ENCODE results near the gene TNP1. TPM values are rescaled to one million over a fixed set of nuclear protein-coding genes. Genes with fewer than 3 reads are reported as not detected.

The TNP1 gene
- total RNA-seq, 4 donors from 2014 or later: not detected

DNA sequence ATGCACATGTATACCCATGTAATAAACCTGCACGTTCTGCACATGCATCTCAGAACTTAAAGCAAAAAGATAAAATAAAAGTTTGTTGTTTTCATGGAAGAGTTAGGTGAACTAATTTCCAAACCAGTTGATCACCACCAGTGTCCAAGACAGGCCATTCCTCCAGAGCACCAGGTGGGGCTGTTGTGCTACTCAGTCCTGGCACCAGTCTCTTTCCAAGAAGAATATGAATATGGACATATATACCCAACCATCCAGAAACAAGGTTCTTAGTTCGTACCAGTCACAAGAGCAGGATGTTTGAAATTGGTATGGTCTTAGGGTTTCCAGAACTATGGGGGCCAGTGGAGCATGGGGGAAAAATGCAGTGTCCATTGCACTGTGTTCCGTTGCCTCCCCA, 17.2 kb upstream of the TNP1 start:
- H3K27me3 ChIP-seq: no peaks in the 10 kb centered on the region
- no peak for TF ChIP-seq POLR2A (IDR thresholded peaks at IDR 0.05)
- no peak for TF ChIP-seq POLR2AphosphoS5 (IDR thresholded peaks at IDR 0.05)
- TF ChIP-seq, protein P1, sequence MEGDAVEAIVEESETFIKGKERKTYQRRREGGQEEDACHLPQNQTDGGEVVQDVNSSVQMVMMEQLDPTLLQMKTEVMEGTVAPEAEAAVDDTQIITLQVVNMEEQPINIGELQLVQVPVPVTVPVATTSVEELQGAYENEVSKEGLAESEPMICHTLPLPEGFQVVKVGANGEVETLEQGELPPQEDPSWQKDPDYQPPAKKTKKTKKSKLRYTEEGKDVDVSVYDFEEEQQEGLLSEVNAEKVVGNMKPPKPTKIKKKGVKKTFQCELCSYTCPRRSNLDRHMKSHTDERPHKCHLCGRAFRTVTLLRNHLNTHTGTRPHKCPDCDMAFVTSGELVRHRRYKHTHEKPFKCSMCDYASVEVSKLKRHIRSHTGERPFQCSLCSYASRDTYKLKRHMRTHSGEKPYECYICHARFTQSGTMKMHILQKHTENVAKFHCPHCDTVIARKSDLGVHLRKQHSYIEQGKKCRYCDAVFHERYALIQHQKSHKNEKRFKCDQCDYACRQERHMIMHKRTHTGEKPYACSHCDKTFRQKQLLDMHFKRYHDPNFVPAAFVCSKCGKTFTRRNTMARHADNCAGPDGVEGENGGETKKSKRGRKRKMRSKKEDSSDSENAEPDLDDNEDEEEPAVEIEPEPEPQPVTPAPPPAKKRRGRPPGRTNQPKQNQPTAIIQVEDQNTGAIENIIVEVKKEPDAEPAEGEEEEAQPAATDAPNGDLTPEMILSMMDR (IDR thresholded peaks at IDR 0.05): no peak
- no peak for TF ChIP-seq EP300 (IDR thresholded peaks at IDR 0.05; ENCODE audit: low read depth)
- H3K9me3 ChIP-seq: no peaks in the 10 kb centered on the region
- no peak overlapping the region for H3K4me3 ChIP-seq
- intact Hi-C loops (cut with DNase I; ENCODE audit: low total_unique reads) (no loop called here), in situ Hi-C loops (cut with MboI; ENCODE audit: low pct_ligation_motif_present in 1 of 4, low pct_unique_long_range_greater_than_20kb in 1 of 4, low sequenced_read_pairs in 3 of 4) (no loop called here)
- H3K4me1 ChIP-seq: peaks cover 0 to 5% (median 0%) of the 10 kb centered on the region in 4 donors
- WGBS, 2 donors (ENCODE audit: low coverage in 1 of 2): 88 to 90% methylated on average over 2 to 3 of the region's 3 CpGs
- no peak for DNase-seq
- H3K36me3 ChIP-seq: no peaks in the 10 kb centered on the region
- no peak overlapping the region for H3K27ac ChIP-seq

DNA sequence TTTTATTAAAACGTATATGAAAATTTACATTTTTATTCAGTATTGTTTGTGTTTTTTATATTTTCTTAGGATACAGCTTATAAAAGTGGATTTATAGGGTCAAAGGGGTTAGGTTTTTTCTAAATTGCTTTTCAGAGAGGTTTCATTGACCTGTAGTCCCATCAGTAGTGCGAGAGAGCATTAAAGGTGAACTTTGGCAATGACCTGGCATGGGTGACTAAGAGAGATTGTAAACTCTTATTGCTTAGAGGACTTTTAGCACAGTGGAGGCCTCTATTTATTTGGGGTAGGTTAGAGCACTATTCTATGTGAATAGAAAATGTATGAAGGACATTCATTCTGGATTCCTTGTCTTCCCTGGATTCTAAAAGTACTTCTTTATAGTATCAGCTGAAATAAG, 16.0 kb upstream of the TNP1 start:
- Histone ChIP-seq H3K27ac (no peak overlapping the region), H3K27me3 (no peaks in the 10 kb centered on the region), H3K4me3 (no peak overlapping the region), H3K9me3 (no peaks in the 10 kb centered on the region), H3K36me3 (no peaks in the 10 kb centered on the region), H3K4me1 (peaks cover 0 to 5% (median 0%) of the 10 kb centered on the region in 4 donors)
- intact Hi-C loops (cut with DNase I; ENCODE audit: low total_unique reads): no loop called here
- DNase-seq: no peak
- 60 to 69% methylated on average over 2 of the region's 2 CpGs for WGBS, 2 donors (ENCODE audit: low coverage in 1 of 2)
- in situ Hi-C loops (cut with MboI; ENCODE audit: low pct_ligation_motif_present in 1 of 4, low pct_unique_long_range_greater_than_20kb in 1 of 4, low sequenced_read_pairs in 3 of 4): no loop called here
- TF ChIP-seq, protein P1 (IDR thresholded peaks at IDR 0.05): no peak
- TF ChIP-seq POLR2AphosphoS5 (IDR thresholded peaks at IDR 0.05) (no peak), EP300 (IDR thresholded peaks at IDR 0.05; ENCODE audit: low read depth) (no peak), POLR2A (IDR thresholded peaks at IDR 0.05) (no peak)

DNA sequence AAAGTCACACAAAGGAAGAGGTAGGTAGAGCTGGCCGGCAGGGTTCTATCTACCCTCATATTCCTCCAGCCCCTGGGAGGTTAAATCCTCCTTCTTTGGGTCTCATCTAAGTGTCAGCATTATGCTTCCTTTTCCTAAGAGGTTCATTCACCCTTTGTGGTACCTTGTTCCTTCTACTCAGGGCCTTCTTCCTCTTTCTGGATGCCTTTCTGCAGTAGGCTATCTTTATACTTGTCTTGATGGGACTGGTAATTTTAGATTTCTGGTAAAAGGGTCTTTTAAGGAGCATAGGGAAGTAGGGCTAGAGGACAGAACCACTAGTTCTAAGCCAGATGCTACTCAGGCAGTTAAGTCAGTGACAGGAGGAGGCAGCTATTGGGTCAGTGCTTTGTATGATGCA, 13.7 kb upstream of the TNP1 start:
- intact Hi-C loops (cut with DNase I; ENCODE audit: low total_unique reads) (no loop called here), in situ Hi-C loops (cut with MboI; ENCODE audit: low pct_ligation_motif_present in 1 of 4, low pct_unique_long_range_greater_than_20kb in 1 of 4, low sequenced_read_pairs in 3 of 4) (no loop called here)

DNA sequence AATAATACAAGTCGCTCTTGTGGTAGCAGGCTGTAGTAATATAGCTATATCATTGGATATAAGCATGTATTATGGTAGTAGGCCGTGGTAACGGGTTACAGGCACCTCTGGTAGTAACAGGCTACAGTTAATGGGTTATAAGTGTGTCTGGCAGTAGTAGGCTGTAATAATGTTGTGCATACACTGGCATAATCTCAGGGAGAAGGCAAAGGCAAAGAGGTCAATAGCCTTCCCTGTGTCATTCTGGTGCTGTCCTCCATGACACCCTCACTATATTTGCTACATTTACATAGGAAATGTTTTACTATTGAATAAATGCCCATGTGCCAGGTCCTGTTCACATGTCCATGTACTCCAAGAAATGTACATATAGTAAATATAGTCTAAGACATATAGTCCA, 12.8 kb upstream of the TNP1 start:
- WGBS, 2 donors (ENCODE audit: low coverage in 1 of 2): 87 to 97% methylated on average over 3 of the region's 3 CpGs
- DNase-seq: no peak

More for the DNA sequence above, 13.7 kb upstream of the TNP1 start:
- H3K9me3 ChIP-seq: no peaks in the 10 kb centered on the region
- H3K27me3 ChIP-seq: no peaks in the 10 kb centered on the region
- TF ChIP-seq, protein P1 (IDR thresholded peaks at IDR 0.05): no peak
- TF ChIP-seq EP300 (IDR thresholded peaks at IDR 0.05; ENCODE audit: low read depth): no peak
- no peak for TF ChIP-seq POLR2A (IDR thresholded peaks at IDR 0.05)
- no peak for TF ChIP-seq POLR2AphosphoS5 (IDR thresholded peaks at IDR 0.05)
- WGBS, 2 donors (ENCODE audit: low coverage in 1 of 2): 77 to 100% methylated on average over 1 of the region's 1 CpG
- no peaks in the 10 kb centered on the region for H3K4me1 ChIP-seq
- H3K36me3 ChIP-seq: no peaks in the 10 kb centered on the region
- H3K4me3 ChIP-seq: no peak overlapping the region
- no peak for DNase-seq
- no peak overlapping the region for H3K27ac ChIP-seq

More for the DNA sequence above, 12.8 kb upstream of the TNP1 start:
- Histone ChIP-seq H3K27me3 (no peaks in the 10 kb centered on the region), H3K4me1 (no peaks in the 10 kb centered on the region), H3K4me3 (no peak overlapping the region), H3K36me3 (no peaks in the 10 kb centered on the region), H3K9me3 (no peaks in the 10 kb centered on the region), H3K27ac (no peak overlapping the region)
- in situ Hi-C loops (cut with MboI; ENCODE audit: low pct_ligation_motif_present in 1 of 4, low pct_unique_long_range_greater_than_20kb in 1 of 4, low sequenced_read_pairs in 3 of 4): no loop called here
- TF ChIP-seq EP300 (IDR thresholded peaks at IDR 0.05; ENCODE audit: low read depth): no peak
- no peak for TF ChIP-seq POLR2A (IDR thresholded peaks at IDR 0.05)
- no peak for TF ChIP-seq POLR2AphosphoS5 (IDR thresholded peaks at IDR 0.05)
- TF ChIP-seq, protein P1 (IDR thresholded peaks at IDR 0.05): no peak
- intact Hi-C loops (cut with DNase I; ENCODE audit: low total_unique reads): no loop called here
